PC-3 (cell line): Measurements from ENCODE around the gene FGB. TPM values are rescaled to one million over a fixed set of nuclear protein-coding genes. Genes with fewer than 3 reads are reported as not detected.

ENCODE experiments used
- ATAC-seq: fragments of 200-7000 bp; cut with Tn5 transposase; 2 replicates; pipeline ENCODE4 v1.9.1; 2020; ENCODE audit warnings: mild to moderate bottlenecking, moderate library complexity
- BruUV-seq: library from RNA; stranded (reverse); fragments of 400-500 nt; replicated peaks from 2 replicates; lab custom pipeline; 2021; lab: Mats Ljungman, UMichigan
- CTCF ChIA-PET: fragments of 300-600 bp; sonication (Branson Sonifier 250); formaldehyde crosslinking; loops from one replicate; lab custom pipeline; 2022; ENCODE audit warnings: antibody characterized with exemption; lab: Charles Lee
- POLR2A ChIA-PET: fragments of 300-600 bp; sonication (Branson Sonifier 250); formaldehyde crosslinking; loops from one replicate; lab custom pipeline; 2022; ENCODE audit warnings: antibody characterized with exemption; ENCODE audit not compliant: unreplicated experiment; lab: Charles Lee
- DNase-seq: peaks from one replicate; pipeline ENCODE4 v3.0.0-alpha.2; 2015
- H2AFZ ChIP-seq: fragments of 300-600 bp; sonication (generic); 2 replicates; pipeline ENCODE4 v1.6.0; 2016; ENCODE audit warnings: antibody characterized with exemption, low read length
- H3F3A ChIP-seq: fragments of 300-600 bp; sonication (generic); one replicate; pipeline ENCODE4 v1.6.0; 2017; ENCODE audit warnings: antibody characterized with exemption, low read length, control low read depth, mild to moderate bottlenecking; ENCODE audit not compliant: unreplicated experiment
- H3K27ac ChIP-seq: fragments of 300-600 bp; sonication (generic); 2 replicates; pipeline ENCODE4 v1.5.1; 2016; ENCODE audit warnings: mild to moderate bottlenecking, low read length
- H3K27me3 ChIP-seq: fragments of 300-600 bp; sonication (generic); 2 replicates; pipeline ENCODE4 v1.6.1; 2016; ENCODE audit warnings: low read length, mixed read lengths
- H3K36me3 ChIP-seq: fragments of 300-600 bp; sonication (generic); 2 replicates; pipeline ENCODE4 v1.6.1; 2016; ENCODE audit warnings: low read depth, mixed run types, low read length, mixed read lengths
- H3K4me1 ChIP-seq: fragments of 300-600 bp; sonication (generic); 2 replicates; pipeline ENCODE4 v1.5.1; 2016; ENCODE audit warnings: low read length; ENCODE audit not compliant: insufficient read depth
- H3K4me2 ChIP-seq: fragments of 300-600 bp; sonication (generic); 2 replicates; pipeline ENCODE4 v1.6.0; 2016; ENCODE audit warnings: low read length
- H3K4me3 ChIP-seq: fragments of 300-600 bp; sonication (generic); 2 replicates; pipeline ENCODE4 v1.5.1; 2016; ENCODE audit warnings: mild to moderate bottlenecking, low read length, mixed read lengths
- H3K79me2 ChIP-seq: fragments of 300-600 bp; sonication (generic); 2 replicates; pipeline ENCODE4 v1.6.1; 2017; ENCODE audit warnings: low read length, mixed read lengths
- H3K9ac ChIP-seq: fragments of 300-600 bp; sonication (generic); 2 replicates; pipeline ENCODE4 v1.6.0; 2016; ENCODE audit warnings: mild to moderate bottlenecking, low read length
- H3K9me2 ChIP-seq: fragments of 300-600 bp; sonication (generic); replicated peaks from 2 replicates; pipeline ENCODE4 v1.6.1; 2016; ENCODE audit warnings: mixed run types, low read length, mixed read lengths
- H3K9me3 ChIP-seq: fragments of 300-600 bp; sonication (generic); 2 replicates; pipeline ENCODE4 v1.6.1; 2016; ENCODE audit warnings: low read length, mixed read lengths
- H4K20me1 ChIP-seq: fragments of 300-600 bp; sonication (generic); 2 replicates; pipeline ENCODE4 v1.6.1; 2016; ENCODE audit warnings: low read length, mixed read lengths
- CTCF ChIP-seq: fragments of 300-600 bp; sonication (generic); conservative IDR thresholded peaks from 2 replicates; pipeline ENCODE4 v1.5.1; 2017; ENCODE audit warnings: antibody characterized with exemption, low read depth, mild to moderate bottlenecking, low read length
- EZH2 ChIP-seq: fragments of 300-600 bp; sonication (generic); IDR thresholded peaks from one replicate; pipeline ENCODE4 v1.6.1; 2017; ENCODE audit warnings: antibody characterized with exemption, mild to moderate bottlenecking, low read length; ENCODE audit not compliant: unreplicated experiment
- EZH2phosphoT487 ChIP-seq: fragments of 300-600 bp; sonication (generic); IDR thresholded peaks from 2 replicates; pipeline ENCODE4 v1.6.1; 2018; ENCODE audit warnings: mild to moderate bottlenecking, antibody characterized with exemption, low read length, borderline replicate concordance
- intact Hi-C: fragments of 100-400 bp; cut with micrococcal nuclease; formaldehyde crosslinking; loops from 2 replicates; pipeline ENCODE4 v1.9.0; 2023
- total RNA-seq: library from RNA; depleted of rRNA; stranded (reverse); fragments of >200 nt; gene quantifications from 2 replicates; pipeline ENCODE4 v1.2.3, GENCODE V29; 2014

FGB gene
- total RNA-seq, 1 experiment from 2014 or later = 0.36 TPM

GRCh38 chr4:154529728-154530519 lies 32.9 kb upstream of the FGB start:
- no peak for ATAC-seq
- TF ChIP-seq EZH2phosphoT487 (no peak), CTCF (no peak), EZH2 (no peak)
- DNase-seq = no peak
- no TSS peak for BruUV-seq
- H2AFZ ChIP-seq = no peak overlapping the region
- POLR2A ChIA-PET = no interaction called here
- no peaks in the 10 kb centered on the region for H3K9me2 ChIP-seq
- H3F3A ChIP-seq = no peaks in the 10 kb centered on the region
- intact Hi-C loops = no loop called here
- H3K9me3 ChIP-seq = no peaks in the 10 kb centered on the region
- H3K27me3 ChIP-seq = peaks cover 8% of the 10 kb centered on the region
- H3K36me3 ChIP-seq = no peaks in the 10 kb centered on the region
- CTCF ChIA-PET = no interaction called here
- no peak overlapping the region for H3K27ac ChIP-seq
- no peaks in the 10 kb centered on the region for H4K20me1 ChIP-seq
- H3K4me2 ChIP-seq = no peak overlapping the region
- no peaks in the 10 kb centered on the region for H3K79me2 ChIP-seq
- H3K9ac ChIP-seq = no peak overlapping the region
- H3K4me3 ChIP-seq = no peak overlapping the region
- H3K4me1 ChIP-seq = no peaks in the 10 kb centered on the region

DNA sequence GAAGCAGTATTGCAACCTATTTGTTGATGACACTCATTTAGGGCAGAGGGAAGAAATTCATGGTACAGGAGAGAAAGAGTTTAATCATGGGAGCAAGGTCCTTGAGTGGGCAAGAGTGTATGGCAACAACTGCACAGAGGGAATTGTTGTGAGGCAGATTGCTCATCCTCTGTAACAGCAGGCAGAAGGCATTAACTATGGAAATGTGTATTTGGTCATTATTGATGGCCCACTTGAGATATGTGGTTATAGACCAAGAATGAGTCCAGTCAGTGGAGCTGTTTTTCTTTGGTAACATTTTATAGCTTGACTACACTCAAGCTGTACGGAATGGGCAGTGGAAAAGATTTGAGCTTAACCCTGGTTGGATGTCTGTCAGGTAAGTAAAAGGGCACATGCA lies 28.5 kb upstream of the FGB start:
- Histone ChIP-seq H3K27me3 (no peaks in the 10 kb centered on the region), H4K20me1 (no peaks in the 10 kb centered on the region), H3K4me3 (no peak overlapping the region), H3K4me2 (no peak overlapping the region), H3K9ac (no peak overlapping the region), H3K27ac (no peak overlapping the region), H3F3A (no peaks in the 10 kb centered on the region), H3K79me2 (no peaks in the 10 kb centered on the region), H2AFZ (no peak overlapping the region), H3K9me2 (no peaks in the 10 kb centered on the region), H3K4me1 (no peaks in the 10 kb centered on the region), H3K9me3 (no peaks in the 10 kb centered on the region), H3K36me3 (peaks cover 13% of the 10 kb centered on the region)
- intact Hi-C loops = no loop called here
- no peak for TF ChIP-seq CTCF
- no peak for TF ChIP-seq EZH2phosphoT487
- TF ChIP-seq EZH2 = no peak
- BruUV-seq = no TSS peak
- DNase-seq = no peak
- CTCF ChIA-PET = no interaction called here
- POLR2A ChIA-PET = no interaction called here
- ATAC-seq = no peak

DNA sequence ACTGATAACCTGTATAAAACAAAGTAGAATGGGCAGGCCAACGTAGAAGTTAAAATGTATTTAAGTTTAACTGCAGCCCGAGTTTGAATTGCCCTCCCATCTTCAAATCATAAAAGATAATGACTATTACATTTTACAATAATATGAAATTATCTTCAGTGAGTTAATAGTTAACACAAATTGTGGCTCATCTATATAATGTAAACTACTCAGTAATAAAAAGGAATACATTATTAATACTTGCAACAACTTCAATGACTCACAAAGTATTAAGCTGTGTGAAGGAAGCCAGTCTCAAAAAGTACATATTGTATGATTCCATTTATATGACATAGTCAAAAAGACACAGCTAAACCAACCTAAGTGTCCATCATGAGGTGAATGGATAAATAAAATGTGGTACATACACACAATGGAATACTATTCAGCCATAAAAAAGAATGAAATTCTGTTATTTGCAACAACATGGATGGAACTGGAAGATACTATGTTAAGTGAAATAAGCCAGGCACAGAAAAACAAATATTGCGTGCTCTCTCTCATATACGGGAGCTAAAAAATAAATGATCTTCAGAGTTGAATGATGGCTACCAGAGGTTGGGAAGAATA lies 20.4 kb upstream of the FGB start:
- Histone ChIP-seq H3K9me3 (no peaks in the 10 kb centered on the region), H3K4me2 (no peak overlapping the region), H3K27me3 (no peaks in the 10 kb centered on the region), H4K20me1 (no peaks in the 10 kb centered on the region), H3K36me3 (peaks cover 70% of the 10 kb centered on the region), H3F3A (no peaks in the 10 kb centered on the region), H3K9ac (no peak overlapping the region), H3K27ac (no peak overlapping the region), H3K4me3 (no peak overlapping the region), H3K9me2 (no peaks in the 10 kb centered on the region), H2AFZ (no peak overlapping the region), H3K4me1 (no peaks in the 10 kb centered on the region), H3K79me2 (no peaks in the 10 kb centered on the region)
- intact Hi-C loops = no loop called here
- no peak for TF ChIP-seq EZH2phosphoT487
- TF ChIP-seq EZH2 = no peak
- TF ChIP-seq CTCF = no peak
- no TSS peak for BruUV-seq
- ATAC-seq (no peak), DNase-seq (no peak)
- ChIA-PET CTCF (no interaction called here), POLR2A (no interaction called here)
